ENCODE results near the gene HBZ. TPM values are rescaled to one million over a fixed set of nuclear protein-coding genes. Genes with fewer than 3 reads are reported as not detected.
A peak's percentile ranks its signal among the peaks of the same experiment; 100 is the strongest.

The HBZ gene
- total and polyA plus RNA-seq, 2 of the 13 experiments (the other 11 are each of a cell fraction or from before 2014, with no cell fraction given) = 0.21 TPM; not detected in 1

DNA sequence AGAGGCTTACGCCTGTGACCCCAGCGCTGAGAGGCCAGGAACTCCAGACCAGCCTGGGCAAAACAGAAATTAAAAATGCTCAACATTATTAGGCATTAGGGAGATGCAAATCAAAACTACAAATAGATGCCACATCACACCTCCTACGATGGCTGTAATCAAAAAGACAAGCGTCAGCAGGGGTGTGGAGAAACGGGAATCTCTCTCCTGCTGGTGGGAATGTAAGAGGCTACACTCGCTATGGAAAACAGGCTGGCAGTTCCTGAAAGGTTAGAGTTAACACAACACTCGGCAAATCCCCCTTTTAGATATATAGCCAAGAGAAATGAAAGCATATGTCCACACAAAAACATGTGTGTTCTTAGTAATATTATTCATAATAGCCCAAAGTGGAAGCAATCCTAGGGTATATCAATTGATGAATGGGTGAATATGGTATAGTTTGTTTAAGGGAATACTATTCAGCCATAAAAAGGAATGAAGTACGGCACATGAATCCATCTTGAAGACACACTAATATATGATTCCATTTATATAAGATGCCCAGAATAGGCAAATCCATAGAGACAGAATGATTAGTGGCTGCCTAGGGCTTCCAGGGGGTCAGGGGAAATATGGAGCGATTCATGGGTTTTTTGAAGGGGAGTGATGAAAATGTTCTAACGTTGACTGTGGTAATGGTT, 12.1 kb upstream of the HBZ start:
- H3K9me3 ChIP-seq (ENCODE audit: low read length) = no peaks in the 10 kb centered on the region
- no peak for DNase-seq (ENCODE audit: low spot score)
- ChIA-PET POLR2A (no interaction called here), CTCF (ENCODE audit: low intra/inter-chr PET ratio, low total read pairs) (no interaction called here)
- peaks cover 0 to 4% of the 10 kb centered on the region in 2 experiments; a peak in 1 of 5 replicates for H3K27me3 ChIP-seq (ENCODE audit: control insufficient read depth in 1 of 2, insufficient read depth in 2 of 2, low read length in 2 of 2)
- no peaks in the 10 kb centered on the region for H4K20me1 ChIP-seq (ENCODE audit: insufficient read depth, low read length)
- H3K4me1 ChIP-seq (ENCODE audit: insufficient read depth, low read length) = peaks cover 54% of the 10 kb centered on the region
- H3K79me2 ChIP-seq (ENCODE audit: insufficient read depth, low read length) = peaks cover 12% of the 10 kb centered on the region
- H3K36me3 ChIP-seq (replicated peaks in 1 of 2; ENCODE audit: control insufficient read depth in 1 of 2, insufficient read depth in 2 of 2, low read length in 2 of 2) = no peaks in the 10 kb centered on the region
- no peak overlapping the region for H2AFZ ChIP-seq (ENCODE audit: low read length)
- in situ Hi-C loops (cut with HindIII; ENCODE audit: extremely low pct_ligation_motif_present, low pct_unique_long_range_greater_than_20kb) = no loop called here
- H3K4me3 ChIP-seq (replicated peaks in 1 of 3; ENCODE audit: insufficient read depth in 1 of 3, low read depth in 2 of 3, low read length in 3 of 3) = no peak overlapping the region
- TF ChIP-seq NFKB2 (CRISPR knock-in tag; IDR thresholded peaks at IDR 0.05; ENCODE audit: borderline replicate concordance) (no peak), POLR2A (IDR thresholded peaks at IDR 0.05; ENCODE audit: insufficient read depth in 1 of 2, low read depth in 2 of 2, low read length in 2 of 2) (peak in 1 of 2 experiments; percentile 36; a peak in 1 of 4 replicates), NR2F1 (CRISPR knock-in tag; IDR thresholded peaks at IDR 0.05) (no peak), MAX (IDR thresholded peaks at IDR 0.05) (no peak), ZSCAN25 (CRISPR knock-in tag; IDR thresholded peaks at IDR 0.05) (0 out of 2 replicates have a peak, but pooled peaks have one; percentile 59), TRIM22 (IDR thresholded peaks at IDR 0.05) (no peak), ZNF260 (CRISPR knock-in tag; IDR thresholded peaks at IDR 0.05; ENCODE audit: borderline replicate concordance, low read depth) (no peak), KDM5A (IDR thresholded peaks at IDR 0.05; ENCODE audit: borderline replicate concordance, low read length) (no peak), CHD2 (IDR thresholded peaks at IDR 0.05; ENCODE audit: low read depth, low read length) (no peak), RAD21 (CRISPR knock-in tag; IDR thresholded peaks at IDR 0.05) (no peak), ZNF12 (CRISPR knock-in tag; IDR thresholded peaks at IDR 0.05) (no peak), SALL2 (CRISPR knock-in tag; IDR thresholded peaks at IDR 0.05) (no peak), ZBTB10 (CRISPR knock-in tag; IDR thresholded peaks at IDR 0.05; ENCODE audit: borderline replicate concordance) (no peak), SMARCC2 (IDR thresholded peaks at IDR 0.05) (no peak), ZNF10 (CRISPR knock-in tag; IDR thresholded peaks at IDR 0.05; ENCODE audit: borderline replicate concordance, low read depth) (no peak), CENPX (CRISPR knock-in tag; IDR thresholded peaks at IDR 0.05) (no peak)
- TF ChIP-seq, protein P1, sequence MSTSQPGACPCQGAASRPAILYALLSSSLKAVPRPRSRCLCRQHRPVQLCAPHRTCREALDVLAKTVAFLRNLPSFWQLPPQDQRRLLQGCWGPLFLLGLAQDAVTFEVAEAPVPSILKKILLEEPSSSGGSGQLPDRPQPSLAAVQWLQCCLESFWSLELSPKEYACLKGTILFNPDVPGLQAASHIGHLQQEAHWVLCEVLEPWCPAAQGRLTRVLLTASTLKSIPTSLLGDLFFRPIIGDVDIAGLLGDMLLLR (CRISPR knock-in tag; IDR thresholded peaks at IDR 0.05) = no peak
- TF ChIP-seq, protein P2, sequence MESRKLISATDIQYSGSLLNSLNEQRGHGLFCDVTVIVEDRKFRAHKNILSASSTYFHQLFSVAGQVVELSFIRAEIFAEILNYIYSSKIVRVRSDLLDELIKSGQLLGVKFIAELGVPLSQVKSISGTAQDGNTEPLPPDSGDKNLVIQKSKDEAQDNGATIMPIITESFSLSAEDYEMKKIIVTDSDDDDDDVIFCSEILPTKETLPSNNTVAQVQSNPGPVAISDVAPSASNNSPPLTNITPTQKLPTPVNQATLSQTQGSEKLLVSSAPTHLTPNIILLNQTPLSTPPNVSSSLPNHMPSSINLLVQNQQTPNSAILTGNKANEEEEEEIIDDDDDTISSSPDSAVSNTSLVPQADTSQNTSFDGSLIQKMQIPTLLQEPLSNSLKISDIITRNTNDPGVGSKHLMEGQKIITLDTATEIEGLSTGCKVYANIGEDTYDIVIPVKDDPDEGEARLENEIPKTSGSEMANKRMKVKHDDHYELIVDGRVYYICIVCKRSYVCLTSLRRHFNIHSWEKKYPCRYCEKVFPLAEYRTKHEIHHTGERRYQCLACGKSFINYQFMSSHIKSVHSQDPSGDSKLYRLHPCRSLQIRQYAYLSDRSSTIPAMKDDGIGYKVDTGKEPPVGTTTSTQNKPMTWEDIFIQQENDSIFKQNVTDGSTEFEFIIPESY (CRISPR knock-in tag; IDR thresholded peaks at IDR 0.05) = peak; percentile 16; the same call in 1 of the 2 replicates
- H3K9ac ChIP-seq (ENCODE audit: insufficient read depth, low read depth, low read length) = no peak overlapping the region
- ATAC-seq = no peak
- BruUV-seq (replicated peaks) = no TSS peak
- intact Hi-C loops (cut with micrococcal nuclease; ENCODE audit: unreplicated experiment) = no loop called here
- no peak overlapping the region for H3K27ac ChIP-seq (ENCODE audit: extremely low read length, insufficient read depth, low read length)
- peak; percentile 4 for FAIRE-seq
- H3K4me2 ChIP-seq (ENCODE audit: low read depth, low read length) = no peak overlapping the region
- 64% methylated on average over 10 of the region's 10 CpGs for WGBS (ENCODE audit: low lambda C conversion rate)
